GM21447 (cell line): ENCODE results near the gene OXCT1.
"Not testable (repeated sequence)": the region's sequence is repeated elsewhere in the genome, so short reads cannot be mapped to it uniquely, and the experiment has no call there.

Source experiments
- ATAC-seq: cut with Tn5 transposase; IDR thresholded peaks from one replicate; pipeline ENCODE4 v1.9.1; 2021; ENCODE audit not compliant: unreplicated experiment

The OXCT1 gene

DNA sequence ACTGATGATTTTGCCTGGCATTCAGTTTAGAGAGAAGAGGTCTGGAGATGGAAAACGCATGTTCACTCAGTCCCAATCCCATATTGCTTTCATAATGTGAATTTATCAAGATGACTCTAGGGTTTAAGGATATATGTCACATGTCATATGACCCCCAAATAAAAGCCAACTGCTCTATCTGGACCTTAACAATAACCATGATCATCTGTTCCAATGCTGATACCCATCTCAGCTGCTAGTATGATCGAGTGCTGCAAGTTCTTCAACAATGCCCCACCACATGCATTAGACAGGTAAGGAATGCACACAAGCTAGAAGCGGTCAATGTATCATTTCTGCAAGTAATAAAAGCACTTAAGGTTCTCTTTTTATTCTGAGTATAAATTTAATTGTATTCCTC lies 91.8 kb downstream of the OXCT1 start:
- ATAC-seq, result no peak

DNA sequence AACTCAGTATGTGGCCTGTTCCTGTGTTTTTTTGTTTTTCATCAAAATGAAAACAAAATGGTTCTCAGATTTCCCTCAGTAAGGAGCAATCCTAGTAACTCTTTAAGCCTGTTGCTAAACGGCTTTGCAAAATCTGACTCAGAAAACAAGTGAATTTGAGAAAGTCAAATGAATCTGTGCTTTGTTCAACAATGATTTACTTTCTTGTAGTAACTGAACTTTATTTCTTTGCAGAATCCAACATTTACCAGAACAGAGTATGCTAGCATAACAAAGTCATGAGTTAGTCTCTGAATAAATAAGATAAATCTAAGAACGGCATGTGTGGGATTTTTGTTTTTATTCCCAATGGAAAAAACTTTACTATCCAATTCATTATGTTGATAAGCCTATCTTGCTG lies 93.8 kb downstream of the OXCT1 start:
- ATAC-seq, result no peak

DNA sequence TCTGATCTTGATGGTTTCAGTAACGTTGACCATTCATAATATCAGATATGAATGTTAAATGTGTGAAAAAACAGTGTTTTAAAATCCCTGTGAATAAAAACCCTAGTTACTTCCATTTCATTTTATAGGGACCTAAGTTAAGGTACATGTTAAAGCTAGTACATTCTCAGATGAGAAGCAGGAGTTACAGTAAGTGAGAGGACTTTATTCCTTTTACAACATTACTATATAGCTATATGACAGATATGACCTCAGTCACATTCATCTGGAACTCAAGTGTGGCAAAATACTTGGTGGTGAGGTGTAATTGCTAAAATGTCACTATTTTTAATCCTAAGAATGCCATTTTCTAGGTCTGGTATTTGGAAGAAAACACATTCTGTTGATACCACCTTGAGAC lies 96.4 kb downstream of the OXCT1 start:
- no peak for ATAC-seq

DNA sequence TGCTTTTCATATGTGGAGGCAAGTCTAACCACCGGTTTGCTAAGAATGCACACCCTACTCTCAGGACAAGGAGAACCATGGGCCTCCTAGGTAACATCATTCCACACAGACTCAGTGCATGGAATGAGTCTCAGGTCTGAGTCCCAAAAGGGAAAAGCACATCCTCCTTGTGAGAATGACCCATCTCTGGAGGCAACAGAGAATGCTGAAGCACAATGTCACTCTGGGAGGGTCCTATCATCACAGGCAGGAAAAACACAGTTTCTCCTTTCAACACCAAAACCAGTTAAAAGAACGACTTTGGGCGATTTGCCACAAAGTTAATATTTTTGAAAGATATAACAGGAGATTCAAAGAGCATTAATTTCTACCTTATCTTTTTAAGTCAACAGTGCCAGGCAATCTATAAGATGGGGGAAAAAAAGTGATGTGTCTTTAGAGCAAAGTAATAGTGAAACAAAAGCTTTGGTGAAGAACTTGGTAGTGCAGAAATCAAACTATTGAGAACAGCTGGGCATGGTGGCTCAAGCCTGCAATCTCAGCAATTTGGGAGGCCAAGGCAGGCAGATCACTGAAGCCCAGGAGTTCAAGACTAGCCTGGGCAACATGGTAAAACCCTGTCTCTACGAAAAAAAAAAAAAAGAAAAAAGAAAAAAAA lies 97.3 kb downstream of the OXCT1 start:
- ATAC-seq, result no peak

DNA sequence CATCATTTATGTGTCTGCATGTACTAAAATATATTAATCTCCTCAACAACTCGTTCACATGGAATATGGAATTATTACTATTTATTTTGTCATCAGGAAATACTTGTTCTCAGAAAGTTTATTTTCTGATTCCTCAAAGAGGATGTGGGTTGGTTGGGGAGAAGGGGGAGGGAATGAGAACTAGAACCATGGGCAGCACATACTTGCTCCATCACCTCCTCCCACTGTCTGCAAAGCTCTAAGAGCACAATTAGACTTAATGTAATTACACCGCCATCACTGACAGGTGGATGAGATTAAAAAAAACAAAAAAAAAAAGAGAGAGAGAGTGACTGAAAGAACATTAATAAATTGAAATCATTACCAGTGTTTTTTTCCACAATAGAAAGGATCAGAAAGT lies 98.2 kb downstream of the OXCT1 start:
- ATAC-seq, result no peak

DNA sequence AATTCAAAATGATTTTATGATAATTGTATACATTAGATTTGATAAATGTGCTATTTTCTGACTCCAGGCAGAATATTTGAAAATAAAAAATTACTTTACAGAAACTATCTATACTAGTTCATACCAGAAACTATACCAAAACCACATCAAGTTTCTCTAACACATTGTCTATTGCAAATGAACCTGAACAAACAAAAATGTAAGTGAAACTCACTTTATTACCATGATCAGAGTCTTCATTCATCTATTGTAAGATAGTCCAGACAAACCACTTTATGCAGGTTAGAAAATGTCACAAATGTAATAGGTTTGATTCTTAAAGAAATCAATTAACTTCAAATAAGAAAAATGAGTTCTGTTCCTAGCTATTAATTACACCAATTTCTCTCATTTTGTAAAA lies 99.4 kb downstream of the OXCT1 start:
- ATAC-seq, result peak; percentile 87

DNA sequence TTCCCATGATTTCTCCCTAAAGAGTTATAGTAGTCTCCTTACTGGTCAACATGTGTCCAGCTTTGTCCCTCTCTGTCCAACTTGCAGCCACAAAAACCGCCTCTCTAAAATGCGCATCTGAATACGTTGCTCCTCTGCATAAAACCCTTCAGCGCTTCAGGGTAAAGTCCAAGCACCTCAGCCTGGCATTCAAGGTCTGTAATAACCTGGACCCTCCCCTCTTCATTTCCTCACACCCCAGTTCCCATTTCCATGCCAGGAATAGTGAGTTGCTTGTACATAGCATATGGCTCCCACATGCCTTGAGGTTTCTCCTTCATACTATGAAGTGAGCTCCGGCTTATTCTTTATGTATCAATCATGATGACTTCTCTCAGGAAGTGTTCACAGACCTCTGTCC lies 101.5 kb downstream of the OXCT1 start:
- no peak for ATAC-seq

DNA sequence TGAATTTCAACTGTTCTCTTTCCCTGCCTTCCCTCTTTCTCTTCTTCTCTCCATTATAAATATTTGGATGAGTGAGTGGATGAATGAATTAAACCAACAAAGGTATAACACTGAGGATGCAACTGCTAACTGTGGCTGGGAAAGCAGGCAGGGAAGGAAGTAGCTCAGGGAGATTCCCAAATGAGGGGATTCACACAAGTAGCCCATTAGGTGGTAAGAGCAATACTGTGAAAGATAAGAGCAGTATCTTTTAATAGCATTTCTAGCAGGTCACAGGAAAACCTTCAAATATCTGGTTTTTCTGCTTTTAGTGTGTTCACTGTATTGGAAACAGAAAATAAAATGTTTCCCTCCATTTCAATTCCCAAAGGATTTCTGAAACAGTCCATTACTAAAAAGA lies 105.6 kb downstream of the OXCT1 start:
- ATAC-seq, result no peak

DNA sequence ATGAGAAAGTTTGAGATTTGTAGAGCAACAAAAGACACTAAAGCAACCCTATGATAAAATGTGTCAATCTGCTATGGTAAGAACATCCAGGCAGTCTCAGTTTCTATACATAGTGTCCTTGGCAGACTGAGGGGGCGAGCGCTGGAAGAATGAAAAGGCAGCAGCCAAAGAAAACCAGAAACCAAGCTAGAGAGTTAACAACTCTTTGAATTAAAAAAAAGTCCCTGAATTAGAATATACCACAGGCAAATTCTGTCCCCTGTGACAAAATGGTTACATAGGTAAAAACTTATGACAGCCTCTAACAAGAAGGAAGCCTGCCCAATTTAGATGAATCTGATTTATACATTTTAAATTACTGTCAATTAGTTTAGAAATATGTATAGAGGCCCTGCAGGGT lies 106.7 kb downstream of the OXCT1 start:
- ATAC-seq, result no peak

DNA sequence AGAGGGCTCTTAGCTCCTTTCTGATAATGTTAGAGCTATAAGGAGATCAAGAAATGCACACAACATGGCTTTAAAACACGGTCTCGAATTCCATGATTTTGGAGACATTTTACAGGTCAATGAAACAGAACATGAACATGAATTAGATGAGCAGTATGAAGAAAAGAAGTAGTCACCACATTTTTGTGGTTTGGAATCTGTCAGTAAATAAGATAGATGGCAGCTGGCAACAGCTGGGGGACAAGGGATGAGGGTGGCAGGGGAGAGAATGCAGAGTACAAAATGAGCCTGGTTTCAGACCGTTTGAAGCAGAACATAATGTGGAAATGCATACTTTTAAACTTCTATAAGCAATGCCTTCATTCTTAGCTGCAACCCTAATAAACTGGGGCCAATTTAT lies 107.1 kb downstream of the OXCT1 start:
- no peak for ATAC-seq

DNA sequence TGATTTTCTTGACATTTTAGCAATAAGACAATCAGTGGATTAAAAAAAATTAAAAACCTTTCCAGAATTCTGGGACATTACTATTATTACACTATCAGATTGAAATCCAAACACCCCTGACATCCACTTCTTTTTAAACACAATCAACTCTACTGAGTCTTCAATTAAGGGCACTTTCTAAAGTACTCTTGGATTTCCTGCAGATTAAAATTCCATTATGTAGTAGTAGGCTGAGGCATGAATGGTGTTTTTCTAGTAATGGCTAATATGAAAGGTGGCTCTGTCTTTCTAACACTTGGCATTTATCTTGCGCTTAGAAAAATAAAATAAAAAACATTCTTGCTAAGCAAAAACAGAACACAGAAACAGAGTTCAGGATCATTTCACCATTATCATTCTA lies 107.8 kb downstream of the OXCT1 start:
- no peak for ATAC-seq

DNA sequence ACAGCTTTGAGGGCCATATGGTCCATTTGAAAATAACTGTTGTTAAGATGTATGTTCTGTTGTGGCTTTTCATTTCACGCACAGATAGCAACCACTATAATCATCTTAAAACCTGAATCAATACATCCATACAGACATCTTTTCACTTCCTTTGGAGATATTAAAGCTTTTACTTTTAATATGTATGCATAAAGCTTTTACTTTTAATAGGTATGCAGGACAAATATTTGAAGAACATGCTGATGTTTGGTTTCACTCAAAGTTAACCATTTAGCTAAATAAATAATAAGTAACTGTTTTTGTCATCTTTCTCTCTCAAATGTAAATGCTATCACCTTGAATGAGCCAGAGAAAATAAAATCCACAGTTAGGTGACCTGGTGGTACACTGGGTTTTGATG lies 108.6 kb downstream of the OXCT1 start:
- no peak for ATAC-seq

DNA sequence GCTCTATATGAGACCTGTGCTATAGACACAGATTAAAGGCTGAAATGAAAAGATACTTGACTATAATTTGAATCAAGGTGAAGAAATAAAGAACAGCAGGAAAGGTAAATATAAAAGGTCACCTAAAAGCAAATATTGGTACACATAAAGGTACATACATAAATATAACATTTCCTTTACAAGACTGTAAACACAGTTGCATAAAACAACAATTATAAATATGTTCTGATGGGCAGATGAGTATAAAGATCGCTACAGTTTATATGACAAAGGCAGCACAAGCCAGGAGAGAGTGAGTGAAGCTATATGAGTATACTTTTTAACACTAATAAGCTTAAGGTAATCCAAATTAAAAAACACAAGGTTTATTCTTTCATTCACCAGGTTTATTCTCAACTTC lies 114.5 kb downstream of the OXCT1 start:
- ATAC-seq, result no peak

DNA sequence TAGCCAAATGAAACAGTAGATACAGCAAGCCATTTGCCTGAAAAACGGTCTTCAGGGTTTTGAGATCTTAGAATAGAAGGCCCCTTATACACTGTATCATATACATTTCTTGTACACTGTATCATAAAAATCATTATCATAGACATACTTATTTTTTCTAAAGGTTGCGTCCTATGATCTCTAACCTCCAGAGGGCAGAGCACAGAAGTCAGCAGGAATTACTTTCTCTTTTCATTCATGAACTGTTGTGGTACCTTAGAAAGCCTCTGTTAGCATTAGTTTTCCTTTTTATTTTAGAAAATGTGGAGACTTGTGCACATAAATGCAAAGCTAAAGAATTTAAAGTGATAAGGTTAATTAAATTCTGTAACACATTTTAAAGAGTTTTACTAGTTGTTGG lies 115.4 kb downstream of the OXCT1 start:
- peak; percentile 52 for ATAC-seq

DNA sequence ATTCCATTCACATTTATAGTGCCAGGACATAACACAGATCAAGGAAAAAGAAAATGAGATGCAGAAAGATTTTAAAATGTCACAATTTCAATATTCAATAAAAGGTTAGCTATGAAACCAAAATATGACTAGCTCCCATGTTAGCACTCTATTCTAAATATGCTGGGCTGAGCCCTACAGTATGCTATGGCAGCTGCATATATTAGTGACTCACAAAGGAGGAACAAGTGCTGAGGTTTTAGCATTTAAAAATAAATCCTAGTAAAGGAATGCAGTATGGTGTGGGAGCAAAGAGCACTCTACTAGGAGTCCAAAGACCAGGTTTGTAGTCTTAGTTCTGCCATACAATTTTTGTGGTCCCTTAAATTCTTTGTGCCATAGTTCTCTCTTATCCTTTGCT lies 118.4 kb downstream of the OXCT1 start:
- no peak for ATAC-seq

DNA sequence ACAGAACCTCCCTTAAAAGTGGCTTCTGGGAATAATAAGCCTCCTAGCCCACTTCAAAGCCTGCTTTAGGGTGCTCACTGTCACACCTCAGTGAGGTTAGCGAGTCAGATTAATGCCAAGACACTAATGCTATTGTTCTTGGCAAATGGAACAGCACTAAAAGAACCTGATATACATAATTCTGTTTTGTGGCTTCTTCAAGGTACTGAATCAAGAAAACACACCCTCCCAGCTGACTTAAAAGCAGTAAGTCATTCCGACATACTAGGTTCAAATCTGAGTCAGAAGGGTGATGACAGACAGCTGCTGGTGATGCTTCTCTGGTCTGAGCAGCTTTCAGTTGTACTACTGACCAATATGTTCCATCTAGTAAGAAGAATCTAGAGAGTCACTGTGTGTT lies 121.6 kb downstream of the OXCT1 start:
- ATAC-seq, result peak; percentile 97

DNA sequence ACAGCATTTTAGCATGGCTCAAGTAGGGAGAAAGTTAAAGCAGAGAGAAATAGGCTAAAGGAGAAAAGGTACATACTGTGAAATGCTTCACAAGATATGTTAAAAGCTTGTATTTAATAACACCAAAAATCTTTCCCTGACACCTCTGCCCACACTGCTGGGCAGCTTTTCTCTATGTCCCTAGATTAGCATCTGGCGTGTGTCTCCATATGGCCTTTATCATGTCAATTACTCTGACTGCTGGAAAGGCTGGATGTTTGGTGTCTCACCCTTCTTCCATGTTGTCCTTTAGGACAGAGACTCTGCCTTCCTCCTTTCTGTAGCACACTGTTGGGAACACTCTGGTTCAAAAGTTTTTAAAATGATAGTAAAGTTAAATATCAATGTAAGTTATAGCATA lies 122.5 kb downstream of the OXCT1 start:
- ATAC-seq, result no peak

DNA sequence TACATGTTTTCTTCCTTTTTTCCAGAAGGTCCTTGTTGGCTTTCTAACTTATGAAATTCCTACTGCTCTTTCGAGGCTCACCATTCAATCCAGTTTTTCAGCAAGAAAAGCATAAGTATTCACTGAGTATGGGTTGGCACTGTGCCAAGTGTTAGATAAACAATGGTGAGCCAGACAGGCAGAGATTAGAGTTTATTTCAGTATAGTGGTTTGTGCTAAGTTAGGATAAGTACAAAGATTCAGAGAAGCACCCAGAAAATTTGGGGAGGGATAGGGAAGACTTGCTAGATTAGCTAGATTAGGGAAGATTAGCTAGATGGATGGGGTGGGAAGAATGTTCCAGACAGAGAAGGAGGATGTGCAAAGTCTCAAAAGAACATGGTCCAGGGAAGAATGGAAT lies 122.9 kb downstream of the OXCT1 start:
- ATAC-seq, result no peak

DNA sequence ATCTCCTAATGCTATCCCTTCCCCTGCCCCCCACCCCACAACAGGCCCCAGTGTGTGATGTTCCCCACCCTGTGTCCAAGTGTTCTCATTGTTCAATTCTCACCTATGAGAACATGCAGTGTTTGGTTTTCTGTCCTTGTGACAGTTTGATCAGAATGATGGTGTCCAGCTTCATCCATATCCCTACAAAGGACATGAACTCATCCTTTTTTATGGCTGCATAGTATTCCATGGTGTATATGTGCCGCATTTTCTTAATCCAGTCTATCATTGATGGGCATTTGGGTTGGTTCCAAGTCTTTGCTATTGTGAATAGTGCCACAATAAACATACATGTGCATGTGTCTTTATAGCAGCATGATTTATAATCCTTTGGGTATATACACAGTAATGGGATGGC lies 127.6 kb downstream of the OXCT1 start:
- ATAC-seq, result not testable (repeated sequence)

DNA sequence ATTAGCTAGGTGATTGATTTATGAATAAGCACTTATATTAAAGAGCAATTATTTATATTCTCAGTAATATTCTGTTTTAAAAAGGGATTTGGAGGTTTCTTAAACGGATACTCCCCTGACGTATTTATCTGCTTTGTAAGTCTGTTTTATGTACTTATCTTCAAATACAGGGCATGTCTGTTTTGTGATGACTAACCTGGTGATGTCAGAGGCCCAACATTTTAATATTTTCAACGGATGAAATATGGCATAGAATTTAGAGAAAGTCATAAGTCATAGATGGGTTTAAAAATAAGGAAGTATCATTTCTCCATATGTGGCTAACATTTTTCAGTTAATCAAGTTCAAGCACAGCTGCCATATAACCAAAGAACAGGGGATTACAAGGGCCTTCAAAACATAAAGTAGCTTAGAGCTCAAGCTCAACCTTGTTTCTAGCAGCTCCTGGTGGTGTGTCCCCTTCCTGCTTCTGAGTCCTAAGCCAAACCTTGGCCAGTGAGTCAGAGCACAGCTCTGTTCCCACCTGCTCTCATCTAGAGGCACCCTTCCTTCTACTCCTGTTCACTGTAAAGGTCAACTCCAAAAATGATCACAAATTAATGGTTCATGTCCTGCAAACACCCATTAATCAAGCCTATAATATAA lies 131.4 kb downstream of the OXCT1 start:
- no peak for ATAC-seq

DNA sequence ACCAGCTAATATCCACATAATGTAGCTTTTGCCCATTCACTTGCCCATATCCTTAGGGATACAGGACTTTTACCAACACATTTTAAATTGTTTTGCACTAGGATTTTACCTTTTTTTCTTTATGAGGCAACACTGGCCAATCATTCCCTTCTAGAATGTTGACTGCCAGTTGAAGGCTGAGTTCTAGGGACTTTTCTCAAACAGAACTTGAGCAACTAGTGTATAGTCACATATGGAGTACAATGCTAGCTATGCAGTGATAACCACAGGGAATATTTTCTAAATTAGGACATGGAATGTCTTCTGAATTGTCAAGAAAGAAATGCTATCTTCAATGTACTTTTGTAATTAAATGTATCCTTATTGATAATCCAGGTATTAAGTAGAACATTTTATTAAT lies 133.6 kb downstream of the OXCT1 start:
- no peak for ATAC-seq

DNA sequence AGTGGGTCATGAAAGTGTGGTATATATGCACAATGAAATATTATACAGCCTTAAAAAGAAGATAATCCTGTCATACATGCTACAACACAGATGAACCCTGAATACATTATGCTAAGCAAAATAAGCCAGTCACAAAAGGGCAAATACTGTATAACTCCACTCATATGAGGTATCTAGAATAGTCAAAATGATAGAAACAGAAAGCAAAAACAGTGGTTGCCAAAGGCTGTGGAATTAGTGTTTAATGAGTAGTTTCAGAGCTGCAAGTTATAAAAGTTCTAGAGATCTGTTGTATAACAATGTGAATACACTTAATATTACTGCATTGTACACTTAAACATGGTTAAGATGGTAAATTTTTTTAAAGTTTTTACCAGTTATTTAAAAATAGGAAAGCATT lies 135.0 kb downstream of the OXCT1 start:
- no peak for ATAC-seq

DNA sequence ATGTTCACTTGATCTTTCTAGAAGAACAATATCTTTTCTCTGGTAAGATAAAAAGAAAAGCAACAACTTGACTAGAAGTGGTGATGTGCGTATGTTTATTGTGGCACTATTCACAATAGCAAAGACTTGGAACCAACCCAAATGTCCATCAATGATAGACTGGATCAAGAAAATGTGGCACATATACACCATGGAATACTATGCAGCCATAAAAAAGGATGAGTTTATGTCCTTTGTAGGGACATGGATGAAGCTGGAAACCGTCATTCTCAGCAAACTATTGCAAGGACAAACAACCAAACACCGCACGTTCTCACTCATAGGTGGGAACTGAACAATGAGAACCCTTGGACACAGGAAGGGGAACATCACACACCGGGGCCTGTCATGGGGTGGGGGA lies 140.8 kb downstream of the OXCT1 start:
- ATAC-seq, result not testable (repeated sequence)
